ENCODE measurements around the gene NUB1. TPM values are rescaled to one million over a fixed set of nuclear protein-coding genes. Genes with fewer than 3 reads are reported as not detected.

Gene NUB1
- total RNA-seq, 1 experiment from 2014 or later: 48.5 TPM

DNA sequence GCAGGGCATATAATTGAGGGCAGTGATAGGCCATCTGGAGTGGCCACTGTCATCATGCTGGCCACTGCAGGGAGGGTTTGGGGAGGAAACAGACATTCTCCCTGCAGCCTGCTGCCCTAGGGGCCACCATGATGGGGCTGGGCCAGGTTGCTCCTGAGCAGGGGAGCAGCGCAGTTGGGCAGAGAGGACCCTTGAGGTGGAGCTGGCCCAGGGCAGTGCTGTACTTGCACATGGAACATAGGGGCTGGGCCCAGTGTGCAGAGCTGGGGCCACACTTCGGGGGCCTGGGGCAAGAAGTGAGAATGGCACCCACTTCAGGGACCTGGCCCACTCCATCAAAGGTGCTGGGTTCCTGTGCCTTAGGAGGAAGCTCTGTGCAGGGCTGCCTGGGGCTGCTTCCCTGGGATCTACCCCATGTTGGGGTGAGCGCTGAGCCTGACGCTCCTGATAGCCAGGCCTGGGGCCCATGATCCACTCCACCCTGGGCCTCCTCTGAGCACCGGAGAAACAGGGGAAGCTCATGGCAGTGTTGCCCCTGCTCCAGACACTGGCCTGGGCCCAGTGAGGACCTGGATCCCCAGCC, 21.3 kb upstream of the NUB1 start:
- Histone ChIP-seq H3K23ac (ENCODE audit: insufficient read length, low read depth, low read length) (no peak overlapping the region), H4K20me1 (ENCODE audit: control insufficient read depth, insufficient read depth, insufficient read length) (no peaks in the 10 kb centered on the region), H2AK5ac (ENCODE audit: insufficient read length, low read length) (no peak overlapping the region), H3K4ac (ENCODE audit: low read depth, low read length) (no peak overlapping the region), H3K79me1 (ENCODE audit: insufficient read depth, low read depth, low read length, poor library complexity, severe bottlenecking) (no peaks in the 10 kb centered on the region), H3K27ac (ENCODE audit: insufficient read length, low read depth, low read length) (no peak overlapping the region), H2BK15ac (ENCODE audit: low read depth, low read length) (no peak overlapping the region), H2BK120ac (ENCODE audit: low read depth, low read length, poor library complexity, severe bottlenecking) (no peak overlapping the region), H3K18ac (ENCODE audit: insufficient read length, low read depth, low read length) (no peak overlapping the region), H2AFZ (ENCODE audit: low read length) (no peak overlapping the region), H3K23me2 (ENCODE audit: insufficient read length, low read depth, low read length, poor library complexity, severe bottlenecking) (no peaks in the 10 kb centered on the region), H4K91ac (ENCODE audit: insufficient read length, low read depth, low read length) (no peak overlapping the region), H4K8ac (replicated peaks; ENCODE audit: insufficient read length, low read depth, low read length) (no peak overlapping the region), H3K79me2 (ENCODE audit: insufficient read depth, low read length) (no peaks in the 10 kb centered on the region), H3K9me3 (ENCODE audit: control insufficient read depth, low read depth, low read length) (peaks cover 9% of the 10 kb centered on the region), H3K4me1 (ENCODE audit: insufficient read depth, low read length) (no peaks in the 10 kb centered on the region), H4K5ac (ENCODE audit: insufficient read length, low read depth, low read length) (no peak overlapping the region), H3K56ac (ENCODE audit: insufficient read length, low read depth, low read length) (no peak overlapping the region), H2BK5ac (ENCODE audit: insufficient read length, low read length) (no peak overlapping the region), H3K4me2 (ENCODE audit: insufficient read depth, insufficient read length, low read length) (no peak overlapping the region), H3K27me3 (ENCODE audit: insufficient read depth, low read length) (no peaks in the 10 kb centered on the region), H3T11ph (ENCODE audit: low read length) (no peak overlapping the region), H3K14ac (ENCODE audit: insufficient read depth, low read length) (no peak overlapping the region; the same call in 1 of the 2 replicates), H2BK12ac (ENCODE audit: insufficient read length, low read depth, low read length) (no peak overlapping the region), H2BK20ac (ENCODE audit: low read depth, low read length, poor library complexity, severe bottlenecking) (no peak overlapping the region), H3K9ac (ENCODE audit: extremely low read depth, insufficient read length, low read length) (no peak overlapping the region)
- H3K27ac Mint-ChIP-seq: no peak overlapping the region
- TF ChIP-seq, protein P1, sequence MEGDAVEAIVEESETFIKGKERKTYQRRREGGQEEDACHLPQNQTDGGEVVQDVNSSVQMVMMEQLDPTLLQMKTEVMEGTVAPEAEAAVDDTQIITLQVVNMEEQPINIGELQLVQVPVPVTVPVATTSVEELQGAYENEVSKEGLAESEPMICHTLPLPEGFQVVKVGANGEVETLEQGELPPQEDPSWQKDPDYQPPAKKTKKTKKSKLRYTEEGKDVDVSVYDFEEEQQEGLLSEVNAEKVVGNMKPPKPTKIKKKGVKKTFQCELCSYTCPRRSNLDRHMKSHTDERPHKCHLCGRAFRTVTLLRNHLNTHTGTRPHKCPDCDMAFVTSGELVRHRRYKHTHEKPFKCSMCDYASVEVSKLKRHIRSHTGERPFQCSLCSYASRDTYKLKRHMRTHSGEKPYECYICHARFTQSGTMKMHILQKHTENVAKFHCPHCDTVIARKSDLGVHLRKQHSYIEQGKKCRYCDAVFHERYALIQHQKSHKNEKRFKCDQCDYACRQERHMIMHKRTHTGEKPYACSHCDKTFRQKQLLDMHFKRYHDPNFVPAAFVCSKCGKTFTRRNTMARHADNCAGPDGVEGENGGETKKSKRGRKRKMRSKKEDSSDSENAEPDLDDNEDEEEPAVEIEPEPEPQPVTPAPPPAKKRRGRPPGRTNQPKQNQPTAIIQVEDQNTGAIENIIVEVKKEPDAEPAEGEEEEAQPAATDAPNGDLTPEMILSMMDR (conservative IDR thresholded peaks at IDR 0.05): no peak
- H3K9me3 Mint-ChIP-seq: peaks cover 18 to 30% of the 10 kb centered on the region in 2 experiments; a peak in 4 of 5 replicates
- no peak for DNase-seq
- peaks cover 7% of the 10 kb centered on the region for H3K27me3 Mint-ChIP-seq (ENCODE audit: low read depth)
- no CpG with 5 or more reads among the region's 5 CpGs for WGBS (ENCODE audit: extremely low coverage, insufficient read length, low lambda C conversion rate)
- H3K4me1 Mint-ChIP-seq: no peaks in the 10 kb centered on the region
- no peak overlapping the region for H3K4me3 Mint-ChIP-seq
- H3K36me3 Mint-ChIP-seq (ENCODE audit: insufficient read depth in 1 of 3, low read depth in 3 of 3): peaks cover 2 to 5% (median 4%) of the 10 kb centered on the region in 3 experiments; a peak in 3 of 7 replicates
